GM12878 (cell line): Measurements from ENCODE around the gene RAD51B. TPM values are rescaled to one million over a fixed set of nuclear protein-coding genes. Genes with fewer than 3 reads are reported as not detected.

ENCODE experiments used
- ATAC-seq: fragments of 200-7000 bp; cut with Tn5 transposase; 3 replicates; pipeline ENCODE4 v1.9.1; 2020; ENCODE audit warnings: mild to moderate bottlenecking, moderate library complexity
- BruUV-seq: library from RNA; stranded (reverse); fragments of 400-500 nt; replicated peaks from 2 replicates; lab custom pipeline; 2021; lab: Mats Ljungman, UMichigan
- CTCF ChIA-PET: fragments of 300-600 bp; sonication (Branson Sonifier 250); formaldehyde crosslinking; extraction: SDS; loops from one replicate; lab custom pipeline; 2021; ENCODE audit warnings: inconsistent platforms; lab: Yijun Ruan, JAX
- POLR2A ChIA-PET: fragments of 350-600 bp; formaldehyde crosslinking; extraction: SDS; loops from one replicate; lab custom pipeline; 2021; ENCODE audit warnings: inconsistent platforms; lab: Charles Lee
- RAD21 ChIA-PET: fragments of 300-600 bp; sonication (Branson Sonifier 250); formaldehyde crosslinking; loops from one replicate; lab custom pipeline; 2023; ENCODE audit warnings: antibody characterized with exemption; ENCODE audit not compliant: unreplicated experiment; lab: Charles Lee
- SMC1A ChIA-PET: fragments of 300-600 bp; sonication (Branson Sonifier 250); formaldehyde crosslinking; loops from one replicate; lab custom pipeline; 2023; ENCODE audit not compliant: unreplicated experiment, uncharacterized antibody; lab: Charles Lee
- DNase-seq: peaks from one replicate; pipeline ENCODE4 v3.0.0-alpha.2; 2011; ENCODE audit warnings: low read depth, low spot score
- FAIRE-seq: peaks from 3 replicates; lab custom pipeline; 2011; peaks lifted over from hg19 to GRCh38; lab: Jason Lieb, UNC
- H2AFZ ChIP-seq: 2 replicates; pipeline ENCODE4 v1.6.0; 2011; ENCODE audit warnings: low read depth, low read length, control low read depth; ENCODE audit not compliant: control insufficient read depth
- H3K27ac ChIP-seq: 2 replicates; pipeline ENCODE4 v1.5.1; 2011; ENCODE audit warnings: control low read depth; ENCODE audit not compliant: control insufficient read depth, insufficient read depth
- H3K27me3 ChIP-seq, 2 experiments: replicated peaks in 1 of 2; 2 replicates each; pipeline versions ENCODE4 v1.6.0 to v1.6.1; 2011; ENCODE audit warnings: low read length in 1 of 2; ENCODE audit not compliant: control insufficient read depth in 2 of 2, insufficient read depth in 2 of 2
- H3K36me3 ChIP-seq, 2 experiments: 2 replicates each; pipeline ENCODE4 v1.5.1; 2011; ENCODE audit warnings: low read length in 1 of 2; ENCODE audit not compliant: control insufficient read depth in 2 of 2, insufficient read depth in 2 of 2
- H3K4me1 ChIP-seq: 2 replicates; pipeline ENCODE4 v1.6.1; 2011; ENCODE audit warnings: mild to moderate bottlenecking, low read length, moderate library complexity, mixed read lengths; ENCODE audit not compliant: control insufficient read depth, insufficient read depth
- H3K4me2 ChIP-seq: 2 replicates; pipeline ENCODE4 v1.6.0; 2011; ENCODE audit warnings: control low read depth; ENCODE audit not compliant: control insufficient read depth, insufficient read depth
- H3K4me3 ChIP-seq: fragments of 200-600 bp; sonication (generic); 2 replicates; pipeline ENCODE4 v1.5.1; 2016
- H3K79me2 ChIP-seq: 2 replicates; pipeline ENCODE4 v1.6.0; 2011; ENCODE audit warnings: low read length; ENCODE audit not compliant: control insufficient read depth, insufficient read depth
- H3K9ac ChIP-seq: 2 replicates; pipeline ENCODE4 v1.8.0; 2011; ENCODE audit warnings: low read length, control low read depth, mixed read lengths; ENCODE audit not compliant: control insufficient read depth, insufficient read depth
- H3K9me3 ChIP-seq: replicated peaks from 3 replicates; pipeline ENCODE4 v1.5.1; 2011; ENCODE audit warnings: mild to moderate bottlenecking, low read length; ENCODE audit not compliant: control insufficient read depth, insufficient read depth
- H4K20me1 ChIP-seq: 2 replicates; pipeline ENCODE4 v1.6.0; 2011; ENCODE audit not compliant: control insufficient read depth, insufficient read depth
- ATF3 ChIP-seq: IDR thresholded peaks from 2 replicates; pipeline ENCODE4 v1.6.1; 2011; ENCODE audit warnings: low read depth, mild to moderate bottlenecking, low read length, moderate library complexity, borderline replicate concordance; ENCODE audit errors: extremely low read depth
- E4F1 ChIP-seq: fragments of 450-650 bp; IDR thresholded peaks from 2 replicates; pipeline ENCODE4 v1.6.1; 2018; ENCODE audit warnings: borderline replicate concordance, mild to moderate bottlenecking; ENCODE audit not compliant: partially characterized antibody
- MXI1 ChIP-seq: fragments of 150-350 bp; IDR thresholded peaks from 2 replicates; pipeline ENCODE4 v1.6.1; 2011; ENCODE audit warnings: low read depth, mild to moderate bottlenecking, inconsistent platforms, low read length, improper control_type of control experiment
- NFIC ChIP-seq: IDR thresholded peaks from 2 replicates; pipeline ENCODE4 v1.6.1; 2012; ENCODE audit warnings: low read depth, mild to moderate bottlenecking, inconsistent platforms, low read length, moderate library complexity
- NFXL1 ChIP-seq: fragments of 450-650 bp; IDR thresholded peaks from 2 replicates; pipeline ENCODE4 v1.6.1; 2017; ENCODE audit warnings: antibody characterized with exemption, mild to moderate bottlenecking, borderline replicate concordance
- NFYB ChIP-seq: IDR thresholded peaks from 2 replicates; pipeline ENCODE4 v1.6.1; 2011; ENCODE audit warnings: low read depth, mild to moderate bottlenecking, low read length, improper control_type of control experiment, moderate library complexity; ENCODE audit not compliant: insufficient read depth
- RAD51 ChIP-seq: fragments of 450-650 bp; IDR thresholded peaks from 2 replicates; pipeline ENCODE4 v1.6.1; 2016; ENCODE audit warnings: moderate library complexity, mild to moderate bottlenecking, inconsistent platforms
- SIN3A ChIP-seq: IDR thresholded peaks from 2 replicates; pipeline ENCODE4 v1.6.1; 2012; ENCODE audit warnings: low read depth, low read length, improper control_type of control experiment
- USF1 ChIP-seq: IDR thresholded peaks from 2 replicates; pipeline ENCODE4 v1.6.1; 2011; ENCODE audit warnings: borderline replicate concordance, low read depth, mild to moderate bottlenecking, moderate library complexity, mixed read lengths, low read length; ENCODE audit not compliant: insufficient read depth; ENCODE audit errors: extremely low read length
- USF2 ChIP-seq: IDR thresholded peaks from 2 replicates; pipeline ENCODE4 v1.6.1; 2011; ENCODE audit warnings: low read depth, low read length, improper control_type of control experiment, borderline replicate concordance
- ZSCAN29 ChIP-seq: fragments of 450-650 bp; IDR thresholded peaks from 2 replicates; pipeline ENCODE4 v1.6.1; 2017; ENCODE audit warnings: mild to moderate bottlenecking, moderate library complexity
- WGBS: methylation state at CpG from one replicate; pipeline ENCODE4 v1.1.6; 2016; ENCODE audit warnings: low lambda C conversion rate; ENCODE audit not compliant: insufficient replicate concordance, insufficient coverage; ENCODE audit errors: missing lambda C conversion rate; 5-methylcytosine and 5-hydroxymethylcytosine counted together
- in situ Hi-C: fragments of 300-500 bp; cut with MboI; formaldehyde crosslinking; loops from 9 replicates; pipeline ENCODE4 v1.14.3; 2018; ENCODE audit warnings: mixed read lengths
- intact Hi-C: fragments of 100-400 bp; cut with micrococcal nuclease; formaldehyde crosslinking; loops from one replicate; pipeline ENCODE4 v1.14.2; 2022; ENCODE audit not compliant: unreplicated experiment
- polyA plus RNA-seq, 11 experiments: library from polyadenylated mRNA; depleted of rRNA in 4 of 11; unstranded in 6 of 11; stranded (reverse) in 5 of 11; fragments of >200 nt; fragmentation: Nextera tagmentation in 4 of 11; fragmentation: Illumina TruSeq in 1 of 11; extraction: Ambion mirVana in 4 of 11; extraction: Trizol in 1 of 11; gene quantifications; 1 replicate in 1 of 11; 2 replicates in 10 of 11; pipeline versions ENCODE4 v1.2.1 to v1.2.3, GENCODE V29; 2011 to 2016; ENCODE audit warnings: inconsistent platforms in 2 of 11, missing spikeins in 2 of 11, low read depth in 1 of 11
- total RNA-seq, 4 experiments: library from RNA; depleted of rRNA in 3 of 4; stranded (reverse); fragments of >200 nt in 3 of 4; fragmentation: Illumina TruSeq in 1 of 4; extraction: Trizol in 1 of 4; gene quantifications; 2 replicates each; pipeline versions ENCODE4 v1.2.1 to v1.2.3, GENCODE V29; 2013 to 2021
- TF ChIP-seq, protein P1 (sequence below): fragments of 450-650 bp; IDR thresholded peaks from 2 replicates; pipeline ENCODE4 v1.6.1; 2014; ENCODE audit warnings: mild to moderate bottlenecking
- TF ChIP-seq, protein P2 (sequence below): fragments of 450-650 bp; conservative IDR thresholded peaks from 2 replicates; pipeline ENCODE4 v1.6.1; 2017; ENCODE audit warnings: mild to moderate bottlenecking, moderate library complexity

RAD51B gene
- total and polyA plus RNA-seq, 10 of the 15 experiments (the other 5 are each of a cell fraction or from before 2014, with no cell fraction given) = 9.8 to 26.8 (median 21.3) TPM

- TF ChIP-seq NFYB (no peak), E4F1 (no peak)
Observed at GRCh38 chr14:68473069-68473468, 653.5 kb downstream of the RAD51B start (continued).

- FAIRE-seq = no peak
- CTCF ChIA-PET = interaction anchor here (1.7 kb wide), 1 partner anchor 10 kb away, joined by 5 read pairs; no protein-coding TSS in a partner anchor
Observed at GRCh38 chr14:68473794-68474193, 654.2 kb downstream of the RAD51B start.

More at GRCh38 chr14:68473794-68474193, 654.2 kb downstream of the RAD51B start:
- intact Hi-C loops = loop anchor here (2.0 to 10.0 kb wide), 2 partner anchors 71 to 529 kb away; no protein-coding TSS in a partner anchor
- Histone ChIP-seq H3K27ac (no peak overlapping the region), H3K9ac (no peak overlapping the region), H3K27me3 (no peaks in the 10 kb centered on the region)
- TF ChIP-seq RAD51 (peak; percentile 94), ZSCAN29 (no peak), USF1 (peak; percentile 51), NFIC (peak; percentile 68; the same call in 1 of the 2 replicates), SIN3A (no peak), ATF3 (peak; percentile 74; the same call in 1 of the 2 replicates), USF2 (peak; percentile 43; the same call in 1 of the 2 replicates), MXI1 (no peak), NFXL1 (no peak)
- TF ChIP-seq, protein P1, sequence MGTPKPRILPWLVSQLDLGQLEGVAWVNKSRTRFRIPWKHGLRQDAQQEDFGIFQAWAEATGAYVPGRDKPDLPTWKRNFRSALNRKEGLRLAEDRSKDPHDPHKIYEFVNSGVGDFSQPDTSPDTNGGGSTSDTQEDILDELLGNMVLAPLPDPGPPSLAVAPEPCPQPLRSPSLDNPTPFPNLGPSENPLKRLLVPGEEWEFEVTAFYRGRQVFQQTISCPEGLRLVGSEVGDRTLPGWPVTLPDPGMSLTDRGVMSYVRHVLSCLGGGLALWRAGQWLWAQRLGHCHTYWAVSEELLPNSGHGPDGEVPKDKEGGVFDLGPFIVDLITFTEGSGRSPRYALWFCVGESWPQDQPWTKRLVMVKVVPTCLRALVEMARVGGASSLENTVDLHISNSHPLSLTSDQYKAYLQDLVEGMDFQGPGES = no peak
- TF ChIP-seq, protein P2, sequence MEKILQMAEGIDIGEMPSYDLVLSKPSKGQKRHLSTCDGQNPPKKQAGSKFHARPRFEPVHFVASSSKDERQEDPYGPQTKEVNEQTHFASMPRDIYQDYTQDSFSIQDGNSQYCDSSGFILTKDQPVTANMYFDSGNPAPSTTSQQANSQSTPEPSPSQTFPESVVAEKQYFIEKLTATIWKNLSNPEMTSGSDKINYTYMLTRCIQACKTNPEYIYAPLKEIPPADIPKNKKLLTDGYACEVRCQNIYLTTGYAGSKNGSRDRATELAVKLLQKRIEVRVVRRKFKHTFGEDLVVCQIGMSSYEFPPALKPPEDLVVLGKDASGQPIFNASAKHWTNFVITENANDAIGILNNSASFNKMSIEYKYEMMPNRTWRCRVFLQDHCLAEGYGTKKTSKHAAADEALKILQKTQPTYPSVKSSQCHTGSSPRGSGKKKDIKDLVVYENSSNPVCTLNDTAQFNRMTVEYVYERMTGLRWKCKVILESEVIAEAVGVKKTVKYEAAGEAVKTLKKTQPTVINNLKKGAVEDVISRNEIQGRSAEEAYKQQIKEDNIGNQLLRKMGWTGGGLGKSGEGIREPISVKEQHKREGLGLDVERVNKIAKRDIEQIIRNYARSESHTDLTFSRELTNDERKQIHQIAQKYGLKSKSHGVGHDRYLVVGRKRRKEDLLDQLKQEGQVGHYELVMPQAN = no peak
- TF ChIP-seq, all 136 proteins: peak for 5
- SMC1A ChIA-PET = no interaction called here
- Histone ChIP-seq H3K9me3 (no peaks in the 10 kb centered on the region; the same call in 2 of the 3 replicates), H4K20me1 (no peaks in the 10 kb centered on the region), H3K4me3 (no peak overlapping the region), H3K36me3 (no peaks in the 10 kb centered on the region), H3K4me1 (peaks cover 38% of the 10 kb centered on the region), H3K79me2 (no peaks in the 10 kb centered on the region), H3K4me2 (no peak overlapping the region), H2AFZ (no peak overlapping the region)
- DNase-seq (no peak), ATAC-seq (no peak)
- in situ Hi-C loops = no loop called here
- 71% methylated on average over 2 of the region's 2 CpGs for WGBS
- RAD21 ChIA-PET = no interaction called here
- no TSS peak for BruUV-seq
- POLR2A ChIA-PET = no interaction called here
